Testis (tissue), 2 donors: Measurements from ENCODE around the gene PRDM15.

Experiments used
- CTCF ChIP-seq, 3 experiments: fragments of 450-650 bp in 2 of 3; fragments of 200-600 bp in 1 of 3; sonication (generic) in 1 of 3; IDR thresholded peaks; one replicate each; pipeline ENCODE4 v1.5.1; 2016 to 2019; ENCODE audit warnings: antibody characterized with exemption in 3 of 3, mild to moderate bottlenecking in 2 of 3, moderate library complexity in 1 of 3
- POLR2A ChIP-seq: fragments of 450-650 bp; IDR thresholded peaks from one replicate; pipeline ENCODE4 v1.6.1; 2017; ENCODE audit warnings: antibody characterized with exemption, mild to moderate bottlenecking, moderate library complexity

- TF ChIP-seq POLR2A: no peak
- TF ChIP-seq CTCF (IDR thresholded peaks at IDR 0.05): no peak
Observed at GRCh38 chr21:41802198-41802584, 77.0 kb downstream of the PRDM15 start.
